ENCODE measurements around the gene SAP30.

The SAP30 gene

GRCh38 chr4:173413036-173413435 lies 42.3 kb downstream of the SAP30 start:
- no peak for DNase-seq (ENCODE audit: low read depth in 1 of 2, low spot score in 1 of 2)

GRCh38 chr4:173414456-173414855 lies 43.7 kb downstream of the SAP30 start:
- no peak for DNase-seq (ENCODE audit: low read depth in 1 of 2, low spot score in 1 of 2)

GRCh38 chr4:173415092-173415491 lies 44.3 kb downstream of the SAP30 start:
- no peak for DNase-seq (ENCODE audit: low read depth in 1 of 2, low spot score in 1 of 2)

- no peak for DNase-seq (ENCODE audit: low read depth in 1 of 2, low spot score in 1 of 2)
Observed at GRCh38 chr4:173415885-173416653, 45.3 kb downstream of the SAP30 start.

GRCh38 chr4:173417833-173418232 lies 47.1 kb downstream of the SAP30 start:
- DNase-seq (ENCODE audit: low read depth in 1 of 2, low spot score in 1 of 2) = no peak

GRCh38 chr4:173418639-173419038 lies 47.9 kb downstream of the SAP30 start:
- no peak for DNase-seq (ENCODE audit: low read depth in 1 of 2, low spot score in 1 of 2)

- no peak for DNase-seq (ENCODE audit: low read depth in 1 of 2, low spot score in 1 of 2)
Observed at GRCh38 chr4:173420324-173420752, 49.6 kb downstream of the SAP30 start.

- no peak for DNase-seq (ENCODE audit: low read depth in 1 of 2, low spot score in 1 of 2)
Observed at GRCh38 chr4:173420801-173421200, 50.0 kb downstream of the SAP30 start.

GRCh38 chr4:173424899-173425805 lies 54.4 kb downstream of the SAP30 start:
- no peak for DNase-seq (ENCODE audit: low read depth in 1 of 2, low spot score in 1 of 2)

GRCh38 chr4:173426064-173426463 lies 55.3 kb downstream of the SAP30 start:
- no peak for DNase-seq (ENCODE audit: low read depth in 1 of 2, low spot score in 1 of 2)

Data from activated T-helper 1 cell treated with anti-CD3 and anti-CD28 coated beads, Interleukin-2, amount 50 U/mL, for 16 hours (primary cell).